ENCODE data around the gene WHAMM.
A peak's percentile ranks its signal among the peaks of the same experiment; 100 is the strongest.

WHAMM gene

GRCh38 chr15:82832601-82833361 is 23.4 kb downstream of the WHAMM start:
- DNase-seq (ENCODE audit: extremely low read depth, low read depth) = peak; percentile 37

GRCh38 chr15:82833362-82833682 is 23.9 kb downstream of the WHAMM start:
- no peak for DNase-seq (ENCODE audit: extremely low read depth, low read depth)
- no peak for TF ChIP-seq CTCF (IDR thresholded peaks at IDR 0.05; ENCODE audit: low read depth, low read length)

More at GRCh38 chr15:82832601-82833361, 23.4 kb downstream of the WHAMM start:
- TF ChIP-seq CTCF (IDR thresholded peaks at IDR 0.05; ENCODE audit: low read depth, low read length) = no peak

GRCh38 chr15:82835391-82835917 is 26.0 kb downstream of the WHAMM start:
- DNase-seq (ENCODE audit: extremely low read depth, low read depth) = no peak
- no peak for TF ChIP-seq CTCF (IDR thresholded peaks at IDR 0.05; ENCODE audit: low read depth, low read length)

GRCh38 chr15:82838096-82838735 is 28.8 kb downstream of the WHAMM start:
- DNase-seq (ENCODE audit: extremely low read depth, low read depth) = no peak
- no peak for TF ChIP-seq CTCF (IDR thresholded peaks at IDR 0.05; ENCODE audit: low read depth, low read length)

- DNase-seq (ENCODE audit: extremely low read depth, low read depth) = no peak
- TF ChIP-seq CTCF (IDR thresholded peaks at IDR 0.05; ENCODE audit: low read depth, low read length) = no peak
These were observed 29.7 kb downstream of the WHAMM start for GRCh38 chr15:82839136-82839535.

GRCh38 chr15:82840166-82840565 is 30.7 kb downstream of the WHAMM start:
- TF ChIP-seq CTCF (IDR thresholded peaks at IDR 0.05; ENCODE audit: low read depth, low read length) = no peak
- no peak for DNase-seq (ENCODE audit: extremely low read depth, low read depth)

- DNase-seq (ENCODE audit: extremely low read depth, low read depth) = no peak
- TF ChIP-seq CTCF (IDR thresholded peaks at IDR 0.05; ENCODE audit: low read depth, low read length) = no peak
These were observed 34.1 kb downstream of the WHAMM start for GRCh38 chr15:82843566-82843965.

All from AG09319 (cell line).